Hepatocyte (in vitro differentiated cells): ENCODE results near the gene COL4A2. TPM values are rescaled to one million over a fixed set of nuclear protein-coding genes. Genes with fewer than 3 reads are reported as not detected.

Experiments
- DNase-seq: peaks from one replicate; pipeline ENCODE4 v3.0.0-alpha.2; 2016; ENCODE audit warnings: low spot score
- H2AFZ ChIP-seq: fragments of 200-600 bp; sonication (generic); 2 replicates; pipeline ENCODE4 v1.6.0; 2016; ENCODE audit warnings: antibody characterized with exemption, mild to moderate bottlenecking
- H3K27ac ChIP-seq: fragments of 200-600 bp; sonication (generic); 2 replicates; pipeline ENCODE4 v1.5.1; 2016; ENCODE audit warnings: mild to moderate bottlenecking
- H3K27me3 ChIP-seq: fragments of 200-600 bp; sonication (generic); 2 replicates; pipeline ENCODE4 v1.6.1; 2016
- H3K36me3 ChIP-seq: fragments of 200-600 bp; sonication (generic); replicated peaks from 2 replicates; pipeline ENCODE4 v1.5.1; 2016; ENCODE audit warnings: low read depth; ENCODE audit not compliant: insufficient read depth
- H3K4me1 ChIP-seq: fragments of 200-600 bp; sonication (generic); 2 replicates; pipeline ENCODE4 v1.5.1; 2016; ENCODE audit warnings: mild to moderate bottlenecking, moderate library complexity; ENCODE audit not compliant: insufficient read depth
- H3K4me2 ChIP-seq: fragments of 200-600 bp; sonication (generic); 2 replicates; pipeline ENCODE4 v1.6.0; 2016
- H3K4me3 ChIP-seq: fragments of 200-600 bp; sonication (generic); 2 replicates; pipeline ENCODE4 v1.5.1; 2016; ENCODE audit warnings: mild to moderate bottlenecking
- H3K79me2 ChIP-seq: fragments of 200-600 bp; sonication (generic); 2 replicates; pipeline ENCODE4 v1.6.0; 2017; ENCODE audit warnings: mild to moderate bottlenecking
- H3K9me2 ChIP-seq: fragments of 200-600 bp; sonication (generic); replicated peaks from 2 replicates; pipeline ENCODE4 v1.6.0; 2017; ENCODE audit warnings: mild to moderate bottlenecking; ENCODE audit not compliant: insufficient read depth
- H3K9me3 ChIP-seq: fragments of 200-600 bp; sonication (generic); 2 replicates; pipeline ENCODE4 v1.5.1; 2016; ENCODE audit warnings: low read depth, mild to moderate bottlenecking
- H4K20me1 ChIP-seq: fragments of 200-600 bp; sonication (generic); 2 replicates; pipeline ENCODE4 v1.6.0; 2016; ENCODE audit warnings: mild to moderate bottlenecking; ENCODE audit not compliant: insufficient read depth, poor library complexity, severe bottlenecking
- CTCF ChIP-seq: fragments of 200-600 bp; sonication (generic); IDR thresholded peaks from 2 replicates; pipeline ENCODE4 v1.5.1; 2016; ENCODE audit warnings: antibody characterized with exemption, mild to moderate bottlenecking; ENCODE audit not compliant: poor library complexity
- EZH2 ChIP-seq: fragments of 200-600 bp; sonication (generic); IDR thresholded peaks from 2 replicates; pipeline ENCODE4 v1.6.1; 2016; ENCODE audit warnings: antibody characterized with exemption, mild to moderate bottlenecking, borderline replicate concordance
- EZH2phosphoT487 ChIP-seq: fragments of 200-600 bp; sonication (generic); IDR thresholded peaks from one replicate; pipeline ENCODE4 v1.6.1; 2018; ENCODE audit warnings: antibody characterized with exemption, mild to moderate bottlenecking, low read depth, moderate library complexity; ENCODE audit not compliant: unreplicated experiment, severe bottlenecking
- WGBS: methylation state at CpG from one replicate; pipeline ENCODE4 v1.1.6; 2016; ENCODE audit warnings: low lambda C conversion rate; ENCODE audit errors: missing lambda C conversion rate; 5-methylcytosine and 5-hydroxymethylcytosine counted together
- polyA plus RNA-seq: library from polyadenylated mRNA; unstranded; fragments of >200 nt; fragmentation: Nextera tagmentation; extraction: Ambion mirVana; gene quantifications from 2 replicates; pipeline ENCODE4 v1.2.1, GENCODE V29; 2016
- total RNA-seq: library from RNA; depleted of rRNA; stranded (reverse); fragments of >200 nt; gene quantifications from 2 replicates; pipeline ENCODE4 v1.2.3, GENCODE V29; 2014

COL4A2 gene
- total and polyA plus RNA-seq, 2 experiments from 2014 or later = 171 to 221 TPM

DNA sequence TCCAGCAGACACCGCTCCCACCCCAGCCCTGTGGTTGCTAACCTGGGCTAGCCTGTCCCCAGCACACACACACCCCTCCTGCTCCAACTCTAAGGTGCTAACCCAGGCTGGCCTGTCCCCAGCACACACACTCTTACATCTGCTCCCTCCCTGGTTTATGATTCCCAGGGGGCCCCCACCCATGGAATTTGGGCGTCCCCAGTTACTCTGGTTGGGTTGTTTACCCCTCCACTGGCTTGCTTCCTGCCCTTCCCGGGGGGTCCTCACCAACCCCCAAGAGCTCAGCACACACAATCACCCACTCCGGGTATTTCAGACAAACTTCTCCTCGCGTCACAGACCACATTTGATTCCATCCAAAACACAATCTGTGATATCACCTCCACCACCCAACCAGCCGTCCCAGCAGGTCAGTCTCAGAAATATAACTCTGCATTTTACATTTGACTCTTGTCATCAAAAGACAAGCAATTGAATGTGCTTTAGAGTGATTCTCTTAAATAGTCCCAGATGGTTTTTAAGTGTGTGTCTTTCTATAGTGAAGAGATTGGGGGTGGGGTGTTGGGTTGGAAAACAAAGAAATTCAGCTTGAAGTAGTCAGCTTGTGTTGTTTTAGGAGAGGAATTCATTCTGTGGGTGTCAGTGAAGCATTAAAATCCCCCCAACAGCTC is 20.1 kb downstream of the COL4A2 start:
- TF ChIP-seq CTCF (no peak), EZH2phosphoT487 (no peak), EZH2 (no peak)
- Histone ChIP-seq H3K4me1 (peaks cover 5% of the 10 kb centered on the region), H3K27me3 (no peaks in the 10 kb centered on the region), H4K20me1 (no peaks in the 10 kb centered on the region), H3K4me3 (no peak overlapping the region), H3K79me2 (peaks cover 61% of the 10 kb centered on the region), H3K4me2 (no peak overlapping the region), H3K9me3 (no peaks in the 10 kb centered on the region), H2AFZ (no peak overlapping the region), H3K36me3 (no peaks in the 10 kb centered on the region), H3K9me2 (no peaks in the 10 kb centered on the region), H3K27ac (peak overlapping the region; percentile 27)
- DNase-seq = no peak
- WGBS = 41% methylated on average over 7 of the region's 7 CpGs

DNA sequence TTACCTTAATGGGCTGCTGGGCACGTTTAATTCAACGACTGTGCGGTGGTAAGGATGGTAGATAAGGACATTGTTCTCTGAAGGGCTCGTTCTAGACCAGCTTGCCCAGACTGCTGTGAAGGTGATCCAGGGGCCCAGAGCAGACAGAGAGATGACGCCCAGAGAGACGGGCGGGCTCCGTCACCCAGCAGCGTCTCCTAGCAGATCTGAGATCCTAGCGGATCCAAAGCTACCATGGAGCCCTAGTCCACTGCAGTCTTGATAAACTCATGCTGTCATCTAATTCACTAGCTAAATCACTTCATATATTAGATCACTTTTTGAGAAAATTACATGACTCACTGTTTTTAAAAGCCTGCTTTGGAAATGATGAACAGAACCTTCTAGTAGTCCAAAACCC is 21.5 kb downstream of the COL4A2 start:
- H3K9me3 ChIP-seq = no peaks in the 10 kb centered on the region
- H3K4me3 ChIP-seq = no peak overlapping the region
- TF ChIP-seq EZH2 (no peak), EZH2phosphoT487 (no peak), CTCF (no peak)
- H3K27me3 ChIP-seq = no peaks in the 10 kb centered on the region
- H2AFZ ChIP-seq = no peak overlapping the region
- no peaks in the 10 kb centered on the region for H3K9me2 ChIP-seq
- no peak overlapping the region for H3K27ac ChIP-seq
- peaks cover 5% of the 10 kb centered on the region for H3K4me1 ChIP-seq
- 87% methylated on average over 10 of the region's 10 CpGs for WGBS
- no peak overlapping the region for H3K4me2 ChIP-seq
- peaks cover 61% of the 10 kb centered on the region for H3K79me2 ChIP-seq
- DNase-seq = no peak
- H3K36me3 ChIP-seq = no peaks in the 10 kb centered on the region
- no peaks in the 10 kb centered on the region for H4K20me1 ChIP-seq

- H3K27me3 ChIP-seq = no peaks in the 10 kb centered on the region
- H3K4me1 ChIP-seq = peaks cover 5% of the 10 kb centered on the region
- no peaks in the 10 kb centered on the region for H3K9me2 ChIP-seq
- TF ChIP-seq EZH2phosphoT487 = no peak
- TF ChIP-seq EZH2 = no peak
- no peak for TF ChIP-seq CTCF
- H3K27ac ChIP-seq = no peak overlapping the region
- H2AFZ ChIP-seq = no peak overlapping the region
- no peak overlapping the region for H3K4me3 ChIP-seq
- no peak overlapping the region for H3K4me2 ChIP-seq
- no peaks in the 10 kb centered on the region for H3K9me3 ChIP-seq
- peaks cover 57% of the 10 kb centered on the region for H3K79me2 ChIP-seq
- H4K20me1 ChIP-seq = no peaks in the 10 kb centered on the region
- no peaks in the 10 kb centered on the region for H3K36me3 ChIP-seq
- WGBS = 95% methylated on average over 6 of the region's 6 CpGs
- DNase-seq = no peak
These were observed 22.2 kb downstream of the COL4A2 start for GRCh38 chr13:110329258-110329657.
